Astrocyte of the cerebellum (primary cell): ENCODE measurements around the gene ARHGAP15.

Source experiments
- DNase-seq: peaks from one replicate; pipeline ENCODE4 v3.0.0-alpha.2; 2011; ENCODE audit warnings: low read depth
- H3K4me3 ChIP-seq: 2 replicates; pipeline ENCODE4 v1.5.1; 2011; ENCODE audit warnings: mild to moderate bottlenecking, low read depth, low read length, moderate library complexity
- CTCF ChIP-seq: IDR thresholded peaks from 2 replicates; pipeline ENCODE4 v1.5.1; 2012; ENCODE audit warnings: low read length, low read depth, moderate library complexity, mild to moderate bottlenecking; ENCODE audit errors: missing control alignments
- in situ Hi-C: cut with HindIII; loops from 2 replicates; pipeline ENCODE4 v1.10.0; 2017; ENCODE audit warnings: low sequenced_read_pairs

Gene ARHGAP15

GRCh38 chr2:143252138-143252907, 123.1 kb downstream of the ARHGAP15 start:
- no peak for DNase-seq
- H3K4me3 ChIP-seq: no peak overlapping the region
- in situ Hi-C loops: no loop called here
- no peak for TF ChIP-seq CTCF

- no peak overlapping the region for H3K4me3 ChIP-seq
- in situ Hi-C loops: no loop called here
- no peak for TF ChIP-seq CTCF
- DNase-seq: no peak
Observed at GRCh38 chr2:143254110-143254509, 124.9 kb downstream of the ARHGAP15 start.

GRCh38 chr2:143255086-143255485, 125.9 kb downstream of the ARHGAP15 start:
- TF ChIP-seq CTCF: no peak
- DNase-seq: no peak
- no peak overlapping the region for H3K4me3 ChIP-seq
- in situ Hi-C loops: no loop called here

GRCh38 chr2:143255899-143256298, 126.7 kb downstream of the ARHGAP15 start:
- H3K4me3 ChIP-seq: no peak overlapping the region
- in situ Hi-C loops: no loop called here
- no peak for DNase-seq
- no peak for TF ChIP-seq CTCF

- DNase-seq: no peak
- no peak for TF ChIP-seq CTCF
- in situ Hi-C loops: no loop called here
- no peak overlapping the region for H3K4me3 ChIP-seq
Observed at GRCh38 chr2:143258126-143258892, 129.1 kb downstream of the ARHGAP15 start.

- in situ Hi-C loops: no loop called here
- peak; percentile 63 for DNase-seq
Observed at GRCh38 chr2:143259368-143259958, 130.2 kb downstream of the ARHGAP15 start.

More at GRCh38 chr2:143259368-143259958, 130.2 kb downstream of the ARHGAP15 start:
- TF ChIP-seq CTCF: peak; percentile 78
- no peak overlapping the region for H3K4me3 ChIP-seq
